Fibroblast of mammary gland (primary cell): ENCODE measurements around the gene PSMD8.
"Not testable (repeated sequence)": the region's sequence is repeated elsewhere in the genome, so short reads cannot be mapped to it uniquely, and the experiment has no call there.

Experiments
- DNase-seq: peaks from one replicate; pipeline ENCODE4 v3.0.0-alpha.2; 2010; ENCODE audit warnings: low read depth
- H3K4me3 ChIP-seq: 2 replicates; pipeline ENCODE4 v1.5.1; 2011; ENCODE audit warnings: low read depth, mild to moderate bottlenecking, low read length, moderate library complexity; ENCODE audit not compliant: control insufficient read depth
- TF ChIP-seq, protein P1 (sequence below): conservative IDR thresholded peaks from 2 replicates; pipeline ENCODE4 v1.5.1; 2011; ENCODE audit warnings: low read depth, low read length, inconsistent platforms; ENCODE audit not compliant: control insufficient read depth, insufficient read depth

Gene PSMD8

DNA sequence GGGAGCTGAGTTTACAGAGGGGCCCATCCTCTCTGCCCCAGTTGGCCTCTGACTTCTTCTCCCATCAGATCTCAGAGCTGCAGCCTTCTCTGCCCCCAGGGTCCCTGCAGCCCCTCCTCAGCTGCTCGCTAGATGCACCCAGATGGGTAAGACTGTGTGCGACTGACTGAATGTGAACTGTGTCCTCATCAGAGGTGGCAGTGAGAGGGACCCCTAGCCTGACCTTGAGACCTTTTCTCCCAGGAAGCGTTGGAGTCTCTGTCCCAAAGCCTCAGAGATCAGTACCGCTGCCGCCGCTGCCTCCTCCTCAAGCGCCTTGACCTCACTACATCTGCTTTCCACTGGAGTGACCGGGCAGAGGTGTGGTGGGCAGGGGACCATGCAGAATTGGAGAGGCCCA lies 30.9 kb downstream of the PSMD8 start:
- TF ChIP-seq, protein P1, sequence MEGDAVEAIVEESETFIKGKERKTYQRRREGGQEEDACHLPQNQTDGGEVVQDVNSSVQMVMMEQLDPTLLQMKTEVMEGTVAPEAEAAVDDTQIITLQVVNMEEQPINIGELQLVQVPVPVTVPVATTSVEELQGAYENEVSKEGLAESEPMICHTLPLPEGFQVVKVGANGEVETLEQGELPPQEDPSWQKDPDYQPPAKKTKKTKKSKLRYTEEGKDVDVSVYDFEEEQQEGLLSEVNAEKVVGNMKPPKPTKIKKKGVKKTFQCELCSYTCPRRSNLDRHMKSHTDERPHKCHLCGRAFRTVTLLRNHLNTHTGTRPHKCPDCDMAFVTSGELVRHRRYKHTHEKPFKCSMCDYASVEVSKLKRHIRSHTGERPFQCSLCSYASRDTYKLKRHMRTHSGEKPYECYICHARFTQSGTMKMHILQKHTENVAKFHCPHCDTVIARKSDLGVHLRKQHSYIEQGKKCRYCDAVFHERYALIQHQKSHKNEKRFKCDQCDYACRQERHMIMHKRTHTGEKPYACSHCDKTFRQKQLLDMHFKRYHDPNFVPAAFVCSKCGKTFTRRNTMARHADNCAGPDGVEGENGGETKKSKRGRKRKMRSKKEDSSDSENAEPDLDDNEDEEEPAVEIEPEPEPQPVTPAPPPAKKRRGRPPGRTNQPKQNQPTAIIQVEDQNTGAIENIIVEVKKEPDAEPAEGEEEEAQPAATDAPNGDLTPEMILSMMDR: no peak
- no peak for DNase-seq
- H3K4me3 ChIP-seq: no peak overlapping the region

DNA sequence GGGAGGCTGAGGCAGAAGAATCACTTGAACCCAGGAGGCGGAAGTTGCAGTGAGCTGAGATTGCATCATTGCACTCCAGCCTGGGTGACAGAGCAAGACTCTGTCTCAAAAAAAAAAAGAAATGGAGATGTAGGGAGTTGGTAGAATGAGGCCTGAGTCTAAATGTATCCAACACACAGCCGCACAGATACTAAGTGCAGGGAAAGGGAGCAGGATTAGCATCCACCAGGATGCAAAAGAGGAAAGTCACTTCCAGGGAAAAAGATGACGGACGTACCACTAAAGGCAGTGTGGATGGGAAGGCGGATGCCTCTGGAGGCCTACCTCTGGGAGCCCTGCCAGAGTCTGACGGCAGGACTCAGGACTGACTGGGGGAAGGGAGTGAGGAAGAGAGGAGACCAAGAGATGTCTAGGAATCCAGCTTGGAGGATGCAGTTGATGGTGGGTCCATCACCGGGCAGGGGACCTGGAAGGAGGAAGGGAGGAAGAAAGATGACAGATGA lies 35.3 kb downstream of the PSMD8 start:
- TF ChIP-seq, protein P1: no peak
- H3K4me3 ChIP-seq: no peak overlapping the region
- peak; percentile 75 for DNase-seq

DNA sequence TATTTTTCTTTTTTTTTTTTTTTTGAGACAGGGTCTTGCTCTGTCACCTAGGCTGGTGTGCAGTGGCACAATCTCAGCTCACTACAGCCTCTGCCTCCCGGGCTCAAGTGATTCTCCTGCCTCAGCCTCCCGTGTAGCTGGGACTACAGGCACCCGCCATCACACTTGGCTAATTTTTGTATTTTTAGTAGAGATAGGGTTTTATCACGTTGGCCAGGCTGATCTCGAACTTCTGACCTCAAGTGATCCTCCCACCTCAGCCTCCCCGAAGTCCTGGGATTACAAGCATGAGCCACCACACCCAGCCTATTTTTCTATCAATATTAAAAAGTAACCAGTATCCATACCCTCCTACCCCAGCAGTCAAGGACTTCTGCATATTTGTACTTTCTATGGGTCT lies 36.0 kb downstream of the PSMD8 start:
- H3K4me3 ChIP-seq, DNase-seq: not testable (repeated sequence)

DNA sequence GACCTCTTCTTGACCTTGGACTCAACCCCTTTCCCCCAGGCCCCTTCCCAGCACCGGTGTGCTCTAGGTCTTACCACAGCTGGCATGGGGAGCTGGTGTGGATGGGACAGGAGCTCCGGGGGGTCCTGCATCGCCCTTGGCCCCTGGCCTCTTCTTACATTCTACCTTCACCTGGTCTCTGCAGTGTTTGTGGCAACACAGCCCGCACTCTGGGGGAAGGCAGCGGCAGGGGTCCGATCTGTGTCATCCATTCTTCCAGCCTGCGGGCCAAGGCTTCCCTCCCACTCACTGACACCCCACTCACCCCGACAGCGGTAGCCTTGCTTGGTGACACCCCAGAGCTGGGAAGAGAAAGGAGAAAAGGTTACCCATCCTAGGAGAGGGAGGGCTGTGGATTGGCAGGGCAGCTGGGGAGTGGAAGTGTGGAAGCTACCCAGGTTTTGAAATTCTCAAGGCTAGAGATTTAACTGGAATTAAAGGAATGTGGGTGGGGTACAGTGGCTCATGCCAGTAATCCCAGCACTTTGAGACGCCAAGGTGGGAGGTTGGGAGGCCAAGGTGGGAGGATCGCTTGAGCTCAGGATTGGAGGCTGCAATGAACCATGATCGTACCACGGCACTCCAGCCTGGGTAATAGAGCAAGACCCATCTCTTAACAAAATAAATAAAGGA lies 36.8 kb downstream of the PSMD8 start:
- no peak for DNase-seq
- TF ChIP-seq, protein P1: no peak
- no peak overlapping the region for H3K4me3 ChIP-seq

DNA sequence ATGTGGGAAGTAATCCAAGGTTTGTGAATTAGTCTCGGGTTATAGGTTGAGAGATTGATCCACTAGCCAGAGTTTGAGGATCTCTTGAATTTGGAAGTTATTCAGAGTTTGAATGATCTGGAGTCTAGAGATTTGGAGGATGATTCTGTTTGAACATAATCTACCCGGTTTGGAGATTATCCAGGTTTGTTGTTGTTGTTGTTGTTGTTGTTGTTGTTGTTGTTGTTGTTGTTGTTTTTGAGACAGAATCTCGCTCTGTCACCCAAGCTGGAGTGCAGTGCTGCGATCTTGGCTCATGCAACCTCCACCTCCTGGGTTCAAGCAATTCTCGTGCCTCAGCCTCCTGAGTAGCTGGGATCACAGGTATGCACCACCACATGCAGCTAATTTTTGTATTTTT lies 37.5 kb downstream of the PSMD8 start:
- not testable (repeated sequence) for DNase-seq, H3K4me3 ChIP-seq

DNA sequence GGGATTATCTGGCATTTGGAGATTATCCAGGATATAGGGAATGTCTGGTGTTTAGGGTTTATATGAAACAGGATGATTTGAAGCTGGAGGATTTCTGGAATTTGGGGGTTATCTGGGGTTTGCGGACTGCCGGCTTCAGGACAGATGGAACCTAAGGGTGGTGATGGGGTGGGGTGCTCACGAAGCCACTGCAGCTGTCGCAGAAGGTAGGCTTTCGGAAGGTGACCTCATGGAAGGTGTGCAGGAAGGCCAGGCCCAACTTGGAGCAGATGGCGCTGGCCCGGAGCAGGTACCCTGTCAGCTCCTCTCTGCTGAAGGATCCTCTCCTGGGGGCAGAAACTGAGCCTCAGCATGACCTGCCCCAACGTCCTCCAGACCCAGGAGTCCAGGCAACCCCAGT lies 38.1 kb downstream of the PSMD8 start:
- DNase-seq: no peak
- no peak overlapping the region for H3K4me3 ChIP-seq
- TF ChIP-seq, protein P1: no peak

DNA sequence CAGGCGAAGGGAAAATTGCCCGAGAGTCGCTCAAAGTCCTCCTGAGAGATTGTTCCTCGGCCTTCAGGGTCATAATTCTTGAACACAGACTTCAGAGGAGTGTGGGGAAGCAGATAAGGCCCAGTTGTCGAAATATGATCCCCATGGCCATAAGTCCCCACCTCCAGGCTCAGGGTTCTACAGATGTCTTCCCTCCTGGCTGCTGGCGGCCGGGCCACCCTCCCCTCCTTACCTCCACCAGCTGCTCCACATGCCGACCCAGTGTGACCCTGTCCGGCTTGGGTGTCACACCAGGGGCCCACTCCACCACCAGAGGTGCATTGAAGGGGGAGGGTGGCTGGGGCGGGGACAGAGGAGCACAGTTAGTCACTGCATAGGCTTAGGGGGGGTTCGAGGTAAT lies 38.6 kb downstream of the PSMD8 start:
- TF ChIP-seq, protein P1: no peak
- H3K4me3 ChIP-seq: no peak overlapping the region
- DNase-seq: no peak

DNA sequence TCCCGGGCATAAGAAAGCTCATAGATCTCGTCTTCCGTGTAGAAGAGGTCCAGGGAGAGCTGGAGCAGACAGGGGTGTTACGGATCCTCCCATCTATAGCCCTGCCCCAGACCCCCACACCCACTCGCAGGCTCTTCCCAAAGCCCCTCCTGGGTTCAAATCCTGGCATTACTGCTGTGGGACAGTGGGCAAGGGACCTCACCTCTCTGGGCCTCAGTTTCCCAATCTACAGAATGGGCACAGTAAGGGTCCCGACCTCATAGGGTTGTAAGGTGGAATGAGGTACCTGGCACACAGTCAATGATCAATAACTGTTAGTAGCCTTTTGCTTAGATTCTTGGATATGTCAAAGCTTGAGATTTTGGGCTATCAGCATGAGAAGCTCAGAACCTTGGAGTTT lies 39.0 kb downstream of the PSMD8 start:
- DNase-seq: no peak
- no peak overlapping the region for H3K4me3 ChIP-seq
- TF ChIP-seq, protein P1: no peak
